WTC11 (cell line): Measurements from ENCODE around the gene RIMBP2.

ENCODE experiments used
- CBFB ChIP-seq: sonication (generic); formaldehyde crosslinking; IDR thresholded peaks from 2 replicates; pipeline ENCODE4 v1.8.1; 2022; ENCODE audit warnings: mild to moderate bottlenecking, low read depth, missing genetic modification reagents
- CREM ChIP-seq: sonication (generic); formaldehyde crosslinking; IDR thresholded peaks from 2 replicates; pipeline ENCODE4 v1.8.1; 2022; ENCODE audit warnings: mild to moderate bottlenecking, missing genetic modification reagents, moderate library complexity
- FOXJ3 ChIP-seq: sonication (generic); formaldehyde crosslinking; IDR thresholded peaks from 2 replicates; pipeline ENCODE4 v1.9.0; 2021; ENCODE audit warnings: missing genetic modification reagents, mild to moderate bottlenecking, borderline replicate concordance
- MXD4 ChIP-seq: fragments of 250-450 bp; sonication (Bioruptor Pico); IDR thresholded peaks from 2 replicates; pipeline ENCODE4 v1.8.0; 2021; ENCODE audit warnings: mild to moderate bottlenecking, moderate library complexity, borderline replicate concordance
- TEAD4 ChIP-seq: sonication (generic); formaldehyde crosslinking; IDR thresholded peaks from 2 replicates; pipeline ENCODE4 v1.8.0; 2022; ENCODE audit warnings: mild to moderate bottlenecking, missing genetic modification reagents
- ZNF396 ChIP-seq: fragments of 250-450 bp; sonication (Bioruptor Pico); IDR thresholded peaks from 2 replicates; pipeline ENCODE4 v1.8.0; 2021; ENCODE audit warnings: mild to moderate bottlenecking, moderate library complexity, borderline replicate concordance
- ZNF416 ChIP-seq: fragments of 250-450 bp; sonication (Bioruptor Pico); IDR thresholded peaks from 2 replicates; pipeline ENCODE4 v1.9.0; 2021; ENCODE audit warnings: mild to moderate bottlenecking, inconsistent platforms
- ZNF423 ChIP-seq: fragments of 250-450 bp; sonication (Bioruptor Pico); IDR thresholded peaks from 2 replicates; pipeline ENCODE4 v2.1.2; 2022; ENCODE audit warnings: mild to moderate bottlenecking, moderate library complexity
- TF ChIP-seq, protein P1 (sequence below): sonication (generic); formaldehyde crosslinking; IDR thresholded peaks from 2 replicates; pipeline ENCODE4 v1.8.0; 2022; ENCODE audit warnings: missing genetic modification reagents
- TF ChIP-seq, protein P2 (sequence below): fragments of 200-600 bp; IDR thresholded peaks from 2 replicates; pipeline ENCODE4 v1.8.0; 2022; ENCODE audit warnings: antibody characterized with exemption
- TF ChIP-seq, protein P3 (sequence below): sonication (generic); formaldehyde crosslinking; IDR thresholded peaks from 2 replicates; pipeline ENCODE4 v1.8.1; 2023; ENCODE audit warnings: mild to moderate bottlenecking, moderate library complexity, missing genetic modification reagents
- TF ChIP-seq, protein P4 (sequence below): fragments of 250-450 bp; sonication (Bioruptor Pico); IDR thresholded peaks from 2 replicates; pipeline ENCODE4 v2.1.2; 2022; ENCODE audit warnings: mild to moderate bottlenecking, moderate library complexity
- TF ChIP-seq, protein P5 (sequence below): sonication (generic); formaldehyde crosslinking; IDR thresholded peaks from 2 replicates; pipeline ENCODE4 v1.8.0; 2022; ENCODE audit warnings: mild to moderate bottlenecking, missing genetic modification reagents

DNA sequence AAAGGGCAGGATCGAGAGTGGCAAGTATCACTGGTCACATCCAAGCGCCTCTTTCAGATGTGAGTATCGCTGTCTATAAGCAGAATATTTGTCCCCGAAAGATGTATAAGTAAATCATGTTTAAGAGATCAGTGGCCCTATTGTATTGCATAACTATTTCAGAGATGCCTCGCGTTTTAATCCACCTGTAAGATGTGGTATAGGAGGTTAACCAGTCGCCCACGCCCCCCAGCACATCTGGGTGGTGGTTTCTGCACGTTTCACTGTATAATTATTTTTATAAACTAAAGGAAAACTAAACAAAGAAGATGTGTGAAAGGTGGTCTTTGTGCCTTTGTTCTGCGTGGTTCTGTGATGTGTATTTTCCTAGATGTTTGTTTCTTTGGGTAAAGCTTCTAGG, 28.9 kb downstream of the RIMBP2 start:
- TF ChIP-seq, protein P1, sequence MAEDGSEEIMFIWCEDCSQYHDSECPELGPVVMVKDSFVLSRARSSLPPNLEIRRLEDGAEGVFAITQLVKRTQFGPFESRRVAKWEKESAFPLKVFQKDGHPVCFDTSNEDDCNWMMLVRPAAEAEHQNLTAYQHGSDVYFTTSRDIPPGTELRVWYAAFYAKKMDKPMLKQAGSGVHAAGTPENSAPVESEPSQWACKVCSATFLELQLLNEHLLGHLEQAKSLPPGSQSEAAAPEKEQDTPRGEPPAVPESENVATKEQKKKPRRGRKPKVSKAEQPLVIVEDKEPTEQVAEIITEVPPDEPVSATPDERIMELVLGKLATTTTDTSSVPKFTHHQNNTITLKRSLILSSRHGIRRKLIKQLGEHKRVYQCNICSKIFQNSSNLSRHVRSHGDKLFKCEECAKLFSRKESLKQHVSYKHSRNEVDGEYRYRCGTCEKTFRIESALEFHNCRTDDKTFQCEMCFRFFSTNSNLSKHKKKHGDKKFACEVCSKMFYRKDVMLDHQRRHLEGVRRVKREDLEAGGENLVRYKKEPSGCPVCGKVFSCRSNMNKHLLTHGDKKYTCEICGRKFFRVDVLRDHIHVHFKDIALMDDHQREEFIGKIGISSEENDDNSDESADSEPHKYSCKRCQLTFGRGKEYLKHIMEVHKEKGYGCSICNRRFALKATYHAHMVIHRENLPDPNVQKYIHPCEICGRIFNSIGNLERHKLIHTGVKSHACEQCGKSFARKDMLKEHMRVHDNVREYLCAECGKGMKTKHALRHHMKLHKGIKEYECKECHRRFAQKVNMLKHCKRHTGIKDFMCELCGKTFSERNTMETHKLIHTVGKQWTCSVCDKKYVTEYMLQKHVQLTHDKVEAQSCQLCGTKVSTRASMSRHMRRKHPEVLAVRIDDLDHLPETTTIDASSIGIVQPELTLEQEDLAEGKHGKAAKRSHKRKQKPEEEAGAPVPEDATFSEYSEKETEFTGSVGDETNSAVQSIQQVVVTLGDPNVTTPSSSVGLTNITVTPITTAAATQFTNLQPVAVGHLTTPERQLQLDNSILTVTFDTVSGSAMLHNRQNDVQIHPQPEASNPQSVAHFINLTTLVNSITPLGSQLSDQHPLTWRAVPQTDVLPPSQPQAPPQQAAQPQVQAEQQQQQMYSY (CRISPR knock-in tag): no peak
- TF ChIP-seq, protein P2, sequence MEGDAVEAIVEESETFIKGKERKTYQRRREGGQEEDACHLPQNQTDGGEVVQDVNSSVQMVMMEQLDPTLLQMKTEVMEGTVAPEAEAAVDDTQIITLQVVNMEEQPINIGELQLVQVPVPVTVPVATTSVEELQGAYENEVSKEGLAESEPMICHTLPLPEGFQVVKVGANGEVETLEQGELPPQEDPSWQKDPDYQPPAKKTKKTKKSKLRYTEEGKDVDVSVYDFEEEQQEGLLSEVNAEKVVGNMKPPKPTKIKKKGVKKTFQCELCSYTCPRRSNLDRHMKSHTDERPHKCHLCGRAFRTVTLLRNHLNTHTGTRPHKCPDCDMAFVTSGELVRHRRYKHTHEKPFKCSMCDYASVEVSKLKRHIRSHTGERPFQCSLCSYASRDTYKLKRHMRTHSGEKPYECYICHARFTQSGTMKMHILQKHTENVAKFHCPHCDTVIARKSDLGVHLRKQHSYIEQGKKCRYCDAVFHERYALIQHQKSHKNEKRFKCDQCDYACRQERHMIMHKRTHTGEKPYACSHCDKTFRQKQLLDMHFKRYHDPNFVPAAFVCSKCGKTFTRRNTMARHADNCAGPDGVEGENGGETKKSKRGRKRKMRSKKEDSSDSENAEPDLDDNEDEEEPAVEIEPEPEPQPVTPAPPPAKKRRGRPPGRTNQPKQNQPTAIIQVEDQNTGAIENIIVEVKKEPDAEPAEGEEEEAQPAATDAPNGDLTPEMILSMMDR: no peak
- TF ChIP-seq TEAD4 (CRISPR knock-in tag): no peak
- TF ChIP-seq, protein P3, sequence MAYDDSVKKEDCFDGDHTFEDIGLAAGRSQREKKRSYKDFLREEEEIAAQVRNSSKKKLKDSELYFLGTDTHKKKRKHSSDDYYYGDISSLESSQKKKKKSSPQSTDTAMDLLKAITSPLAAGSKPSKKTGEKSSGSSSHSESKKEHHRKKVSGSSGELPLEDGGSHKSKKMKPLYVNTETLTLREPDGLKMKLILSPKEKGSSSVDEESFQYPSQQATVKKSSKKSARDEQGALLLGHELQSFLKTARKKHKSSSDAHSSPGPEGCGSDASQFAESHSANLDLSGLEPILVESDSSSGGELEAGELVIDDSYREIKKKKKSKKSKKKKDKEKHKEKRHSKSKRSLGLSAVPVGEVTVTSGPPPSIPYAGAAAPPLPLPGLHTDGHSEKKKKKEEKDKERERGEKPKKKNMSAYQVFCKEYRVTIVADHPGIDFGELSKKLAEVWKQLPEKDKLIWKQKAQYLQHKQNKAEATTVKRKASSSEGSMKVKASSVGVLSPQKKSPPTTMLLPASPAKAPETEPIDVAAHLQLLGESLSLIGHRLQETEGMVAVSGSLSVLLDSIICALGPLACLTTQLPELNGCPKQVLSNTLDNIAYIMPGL (CRISPR knock-in tag): no peak
- TF ChIP-seq CREM: no peak
- TF ChIP-seq, protein P4, sequence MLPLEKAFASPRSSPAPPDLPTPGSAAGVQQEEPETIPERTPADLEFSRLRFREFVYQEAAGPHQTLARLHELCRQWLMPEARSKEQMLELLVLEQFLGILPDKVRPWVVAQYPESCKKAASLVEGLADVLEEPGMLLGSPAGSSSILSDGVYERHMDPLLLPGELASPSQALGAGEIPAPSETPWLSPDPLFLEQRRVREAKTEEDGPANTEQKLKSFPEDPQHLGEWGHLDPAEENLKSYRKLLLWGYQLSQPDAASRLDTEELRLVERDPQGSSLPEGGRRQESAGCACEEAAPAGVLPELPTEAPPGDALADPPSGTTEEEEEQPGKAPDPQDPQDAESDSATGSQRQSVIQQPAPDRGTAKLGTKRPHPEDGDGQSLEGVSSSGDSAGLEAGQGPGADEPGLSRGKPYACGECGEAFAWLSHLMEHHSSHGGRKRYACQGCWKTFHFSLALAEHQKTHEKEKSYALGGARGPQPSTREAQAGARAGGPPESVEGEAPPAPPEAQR (CRISPR knock-in tag): no peak
- no peak for TF ChIP-seq MXD4
- no peak for TF ChIP-seq FOXJ3 (CRISPR knock-in tag)
- no peak for TF ChIP-seq ZNF423 (CRISPR knock-in tag)
- TF ChIP-seq, protein P5, sequence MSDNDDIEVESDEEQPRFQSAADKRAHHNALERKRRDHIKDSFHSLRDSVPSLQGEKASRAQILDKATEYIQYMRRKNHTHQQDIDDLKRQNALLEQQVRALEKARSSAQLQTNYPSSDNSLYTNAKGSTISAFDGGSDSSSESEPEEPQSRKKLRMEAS (CRISPR knock-in tag): no peak
- TF ChIP-seq ZNF416 (CRISPR knock-in tag): no peak
- TF ChIP-seq ZNF396 (CRISPR knock-in tag): no peak
- no peak for TF ChIP-seq CBFB
